ENCODE measurements around the gene GPR137. TPM values are rescaled to one million over a fixed set of nuclear protein-coding genes. Genes with fewer than 3 reads are reported as not detected.

Gene GPR137
- total RNA-seq, 1 donor from 2014 or later, result 56.5 TPM

GRCh38 chr11:64246871-64247728 is 38.5 kb upstream of the GPR137 start, which contains the start of gene PPP1R14B:
PPP1R14B (minus strand) TSS chr11:64246943; CDS start chr11:64246673, 270 bp downstream.
- TF ChIP-seq CTCF (IDR thresholded peaks at IDR 0.05; ENCODE audit: unreplicated experiment), result peak; percentile 36
- H3K9me3 Mint-ChIP-seq (ENCODE audit: low read depth), result no peaks in the 10 kb centered on the region
- H3K27me3 Mint-ChIP-seq, result peaks cover 3% of the 10 kb centered on the region
- DNase-seq (ENCODE audit: low spot score, unreplicated experiment), result peak; percentile 80
- peak within 1 kb of the TSS; percentile 95 for H3K27ac Mint-ChIP-seq
- peaks cover 4% of the 10 kb centered on the region for H3K36me3 Mint-ChIP-seq (ENCODE audit: insufficient read depth)
- H3K4me1 Mint-ChIP-seq (ENCODE audit: low read depth), result peaks cover 11% of the 10 kb centered on the region
- peak within 1 kb of the TSS; percentile 86 for H3K4me3 Mint-ChIP-seq (ENCODE audit: low read depth)

- peaks cover 11% of the 10 kb centered on the region for H3K4me1 Mint-ChIP-seq (ENCODE audit: low read depth)
- H3K36me3 Mint-ChIP-seq (ENCODE audit: insufficient read depth), result peaks cover 4% of the 10 kb centered on the region
- H3K27ac Mint-ChIP-seq, result peak overlapping the region; percentile 78
- peak overlapping the region; percentile 86 for H3K4me3 Mint-ChIP-seq (ENCODE audit: low read depth)
- peaks cover 3% of the 10 kb centered on the region for H3K27me3 Mint-ChIP-seq
- no peaks in the 10 kb centered on the region for H3K9me3 Mint-ChIP-seq (ENCODE audit: low read depth)
- no peak for DNase-seq (ENCODE audit: low spot score, unreplicated experiment)
- TF ChIP-seq CTCF (IDR thresholded peaks at IDR 0.05; ENCODE audit: unreplicated experiment), result no peak
These were observed 37.7 kb upstream of the GPR137 start for GRCh38 chr11:64247729-64248531.

GRCh38 chr11:64248578-64248977 is 37.1 kb upstream of the GPR137 start:
- no peaks in the 10 kb centered on the region for H3K9me3 Mint-ChIP-seq (ENCODE audit: low read depth)
- DNase-seq (ENCODE audit: low spot score, unreplicated experiment), result no peak
- H3K27ac Mint-ChIP-seq, result no peak overlapping the region
- peaks cover 3% of the 10 kb centered on the region for H3K27me3 Mint-ChIP-seq
- no peak overlapping the region for H3K4me3 Mint-ChIP-seq (ENCODE audit: low read depth)
- H3K4me1 Mint-ChIP-seq (ENCODE audit: low read depth), result peaks cover 11% of the 10 kb centered on the region
- TF ChIP-seq CTCF (IDR thresholded peaks at IDR 0.05; ENCODE audit: unreplicated experiment), result no peak
- peaks cover 3% of the 10 kb centered on the region for H3K36me3 Mint-ChIP-seq (ENCODE audit: insufficient read depth)

GRCh38 chr11:64249038-64249437 is 36.6 kb upstream of the GPR137 start:
- DNase-seq (ENCODE audit: low spot score, unreplicated experiment), result no peak
- H3K27ac Mint-ChIP-seq, result no peak overlapping the region

More at GRCh38 chr11:64249038-64249437, 36.6 kb upstream of the GPR137 start:
- H3K9me3 Mint-ChIP-seq (ENCODE audit: low read depth), result no peaks in the 10 kb centered on the region
- no peak overlapping the region for H3K4me3 Mint-ChIP-seq (ENCODE audit: low read depth)
- no peak for TF ChIP-seq CTCF (IDR thresholded peaks at IDR 0.05; ENCODE audit: unreplicated experiment)
- peaks cover 11% of the 10 kb centered on the region for H3K4me1 Mint-ChIP-seq (ENCODE audit: low read depth)
- H3K27me3 Mint-ChIP-seq, result peaks cover 3% of the 10 kb centered on the region
- H3K36me3 Mint-ChIP-seq (ENCODE audit: insufficient read depth), result no peaks in the 10 kb centered on the region

Measured in progenitor cell of endocrine pancreas (in vitro differentiated cells).